22Rv1 (cell line): ENCODE data around the gene FANCC.

Experiments
- ZFX ChIP-seq: fragments of 450-650 bp; IDR thresholded peaks from 2 replicates; pipeline ENCODE4 v1.6.1; 2017; ENCODE audit warnings: antibody characterized with exemption, borderline replicate concordance
- TF ChIP-seq, protein P1 (sequence below): fragments of 450-650 bp; IDR thresholded peaks from 2 replicates; pipeline ENCODE4 v1.5.1; 2017; ENCODE audit warnings: mild to moderate bottlenecking

DNA sequence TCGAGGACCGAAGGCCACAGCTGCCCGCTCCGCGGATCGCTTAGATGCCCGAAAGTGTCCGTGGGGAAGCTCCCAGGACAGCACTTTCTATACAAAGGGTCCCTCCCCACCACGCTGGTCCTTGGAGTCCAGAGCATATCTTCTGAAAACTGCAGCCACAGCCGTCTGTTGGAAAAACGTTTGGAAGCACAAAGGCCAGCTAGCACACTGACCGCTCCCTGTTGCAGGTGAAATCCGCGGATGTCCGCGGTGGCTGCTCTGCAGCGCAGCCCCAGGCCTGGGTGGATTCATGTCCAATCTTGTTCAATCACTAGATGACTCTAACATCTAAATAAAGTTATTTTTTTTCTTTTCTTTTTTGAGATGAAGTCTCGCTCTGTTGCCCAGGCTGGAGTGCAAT lies 32.8 kb upstream of the FANCC start:
- TF ChIP-seq, protein P1, sequence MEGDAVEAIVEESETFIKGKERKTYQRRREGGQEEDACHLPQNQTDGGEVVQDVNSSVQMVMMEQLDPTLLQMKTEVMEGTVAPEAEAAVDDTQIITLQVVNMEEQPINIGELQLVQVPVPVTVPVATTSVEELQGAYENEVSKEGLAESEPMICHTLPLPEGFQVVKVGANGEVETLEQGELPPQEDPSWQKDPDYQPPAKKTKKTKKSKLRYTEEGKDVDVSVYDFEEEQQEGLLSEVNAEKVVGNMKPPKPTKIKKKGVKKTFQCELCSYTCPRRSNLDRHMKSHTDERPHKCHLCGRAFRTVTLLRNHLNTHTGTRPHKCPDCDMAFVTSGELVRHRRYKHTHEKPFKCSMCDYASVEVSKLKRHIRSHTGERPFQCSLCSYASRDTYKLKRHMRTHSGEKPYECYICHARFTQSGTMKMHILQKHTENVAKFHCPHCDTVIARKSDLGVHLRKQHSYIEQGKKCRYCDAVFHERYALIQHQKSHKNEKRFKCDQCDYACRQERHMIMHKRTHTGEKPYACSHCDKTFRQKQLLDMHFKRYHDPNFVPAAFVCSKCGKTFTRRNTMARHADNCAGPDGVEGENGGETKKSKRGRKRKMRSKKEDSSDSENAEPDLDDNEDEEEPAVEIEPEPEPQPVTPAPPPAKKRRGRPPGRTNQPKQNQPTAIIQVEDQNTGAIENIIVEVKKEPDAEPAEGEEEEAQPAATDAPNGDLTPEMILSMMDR, result no peak
- TF ChIP-seq ZFX, result no peak
